GM18520 (cell line): ENCODE data around the gene TBKBP1.
"Not testable (repeated sequence)": the region's sequence is repeated elsewhere in the genome, so short reads cannot be mapped to it uniquely, and the experiment has no call there.

Experiments
- ATAC-seq: cut with Tn5 transposase; IDR thresholded peaks from one replicate; pipeline ENCODE4 v1.9.1; 2021; ENCODE audit not compliant: unreplicated experiment

TBKBP1 gene

DNA sequence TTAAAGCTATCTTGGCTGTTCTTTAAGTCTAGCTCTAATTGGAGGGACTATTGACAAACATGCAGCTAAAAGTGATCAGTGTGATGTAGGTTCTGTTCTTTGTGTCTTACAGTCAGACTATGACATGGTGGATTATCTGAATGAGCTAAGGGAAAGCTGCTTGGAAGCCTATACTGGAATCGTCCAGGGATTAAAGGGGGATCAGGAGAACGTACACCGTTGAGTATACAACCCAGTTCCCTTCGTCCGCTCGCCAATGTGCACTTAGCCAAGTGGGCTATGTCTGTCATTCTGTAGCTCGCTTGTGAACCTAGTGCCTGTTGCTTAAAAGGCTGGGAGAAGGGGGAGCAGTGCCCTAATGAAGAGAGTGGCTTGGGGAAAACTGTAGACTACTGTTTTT lies 15.8 kb upstream of the TBKBP1 start:
- ATAC-seq, result no peak

- no peak for ATAC-seq
These were observed 11.8 kb upstream of the TBKBP1 start for GRCh38 chr17:47682138-47682537.

- ATAC-seq, result not testable (repeated sequence)
These were observed 11.2 kb upstream of the TBKBP1 start for GRCh38 chr17:47682727-47683126.

- ATAC-seq, result no peak
These were observed 9.9 kb upstream of the TBKBP1 start for GRCh38 chr17:47684025-47684424.

- ATAC-seq, result no peak
These were observed 9.3 kb upstream of the TBKBP1 start for GRCh38 chr17:47684535-47685193.

DNA sequence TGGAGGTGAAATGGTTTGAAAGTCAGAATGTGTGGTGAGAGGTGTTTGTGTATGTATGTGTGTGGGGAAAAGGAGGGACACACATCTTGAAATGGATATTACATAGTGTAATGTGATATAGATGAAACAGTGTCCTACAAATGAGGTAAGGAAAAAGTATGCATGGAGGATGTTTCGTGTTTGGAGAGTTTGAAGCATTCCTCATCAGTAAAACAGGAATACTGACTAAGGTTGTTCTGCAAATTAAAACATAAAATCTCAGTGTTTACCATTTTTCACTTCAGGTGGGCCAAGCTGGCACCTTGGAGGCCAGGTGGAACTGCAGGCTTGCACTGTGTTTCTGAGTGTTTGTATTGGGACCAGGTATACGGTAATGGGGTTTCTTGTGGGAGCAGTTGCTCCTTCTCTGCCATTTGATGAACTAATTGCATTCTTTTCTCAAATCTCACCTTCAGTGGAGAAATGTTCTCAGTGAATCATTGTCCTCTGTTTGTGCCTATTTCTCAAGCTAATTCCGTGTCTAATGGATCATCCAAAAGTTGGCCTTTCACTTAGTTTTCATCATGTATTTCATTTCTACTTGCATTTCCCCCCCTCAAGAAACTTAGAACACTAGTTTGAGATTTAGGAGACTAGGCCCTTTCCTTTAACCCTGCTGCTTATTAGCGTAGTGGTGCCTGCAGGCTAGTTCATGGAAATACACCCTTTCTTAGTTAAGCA lies 8.2 kb upstream of the TBKBP1 start:
- no peak for ATAC-seq

GRCh38 chr17:47686276-47686635 lies 7.7 kb upstream of the TBKBP1 start:
- ATAC-seq, result no peak

- no peak for ATAC-seq
These were observed 7.2 kb upstream of the TBKBP1 start for GRCh38 chr17:47686664-47687327.

DNA sequence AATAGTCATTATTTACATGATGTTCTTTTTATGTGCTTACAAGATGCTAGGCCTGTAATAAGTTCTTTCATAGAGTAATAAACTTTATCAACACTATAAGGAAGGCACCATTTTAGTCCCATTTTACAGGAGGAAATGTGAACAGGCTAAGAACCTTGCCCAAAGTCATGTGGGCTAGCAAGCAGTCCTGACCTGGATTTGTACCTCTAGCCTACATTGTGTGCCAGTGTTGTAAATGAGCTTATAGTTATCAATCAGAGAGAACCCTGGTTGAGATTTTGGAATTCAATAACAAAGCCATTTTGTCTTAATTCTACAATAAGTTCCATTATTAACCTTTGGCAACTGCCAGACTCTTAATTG lies 6.7 kb upstream of the TBKBP1 start:
- ATAC-seq, result no peak

GRCh38 chr17:47687748-47688147 lies 6.2 kb upstream of the TBKBP1 start:
- ATAC-seq, result no peak

- no peak for ATAC-seq
These were observed 3.8 kb upstream of the TBKBP1 start for GRCh38 chr17:47690121-47690520.

GRCh38 chr17:47692137-47692894 lies 1.6 kb upstream of the TBKBP1 start:
- no peak for ATAC-seq

DNA sequence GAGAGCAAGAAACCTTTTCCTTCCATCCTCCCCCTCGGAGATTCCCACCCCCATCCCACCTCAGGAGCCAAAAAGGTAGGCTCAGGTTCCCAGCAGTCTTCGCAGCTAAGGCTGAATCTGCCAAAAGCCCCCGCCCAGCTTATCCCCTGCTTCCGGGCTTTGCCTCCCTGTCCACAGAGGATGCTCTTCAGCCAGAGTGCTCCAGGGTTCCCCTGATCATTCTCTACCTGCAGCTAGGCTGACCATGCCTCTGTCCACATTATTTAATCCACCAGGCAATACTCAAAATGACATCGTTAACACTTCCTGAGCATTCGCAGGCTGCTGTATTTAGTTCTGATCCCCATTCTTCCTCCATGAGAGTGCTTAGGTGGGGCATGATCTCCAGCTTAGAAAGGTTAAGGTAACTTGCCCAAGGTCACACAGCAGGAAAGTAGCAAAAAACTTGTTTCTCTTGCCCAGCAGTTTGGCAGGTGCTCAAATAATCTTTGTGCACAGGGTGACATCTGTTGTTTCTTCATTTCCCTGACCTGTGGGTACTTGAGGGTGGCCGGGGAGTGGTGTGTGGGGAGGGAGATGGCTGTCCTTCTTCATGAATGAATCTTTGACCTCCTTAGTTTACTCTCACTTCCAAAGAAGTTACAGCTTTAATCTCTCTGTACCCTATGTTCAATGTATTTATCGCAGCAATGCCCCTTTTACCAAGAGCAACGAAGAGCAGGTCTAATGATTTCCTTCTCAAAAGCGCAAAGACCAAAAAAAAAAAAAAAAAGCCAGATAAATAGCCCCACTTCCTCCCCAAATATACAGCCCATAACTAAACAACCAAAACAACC lies 848 bp upstream of the TBKBP1 start:
- ATAC-seq, result no peak

DNA sequence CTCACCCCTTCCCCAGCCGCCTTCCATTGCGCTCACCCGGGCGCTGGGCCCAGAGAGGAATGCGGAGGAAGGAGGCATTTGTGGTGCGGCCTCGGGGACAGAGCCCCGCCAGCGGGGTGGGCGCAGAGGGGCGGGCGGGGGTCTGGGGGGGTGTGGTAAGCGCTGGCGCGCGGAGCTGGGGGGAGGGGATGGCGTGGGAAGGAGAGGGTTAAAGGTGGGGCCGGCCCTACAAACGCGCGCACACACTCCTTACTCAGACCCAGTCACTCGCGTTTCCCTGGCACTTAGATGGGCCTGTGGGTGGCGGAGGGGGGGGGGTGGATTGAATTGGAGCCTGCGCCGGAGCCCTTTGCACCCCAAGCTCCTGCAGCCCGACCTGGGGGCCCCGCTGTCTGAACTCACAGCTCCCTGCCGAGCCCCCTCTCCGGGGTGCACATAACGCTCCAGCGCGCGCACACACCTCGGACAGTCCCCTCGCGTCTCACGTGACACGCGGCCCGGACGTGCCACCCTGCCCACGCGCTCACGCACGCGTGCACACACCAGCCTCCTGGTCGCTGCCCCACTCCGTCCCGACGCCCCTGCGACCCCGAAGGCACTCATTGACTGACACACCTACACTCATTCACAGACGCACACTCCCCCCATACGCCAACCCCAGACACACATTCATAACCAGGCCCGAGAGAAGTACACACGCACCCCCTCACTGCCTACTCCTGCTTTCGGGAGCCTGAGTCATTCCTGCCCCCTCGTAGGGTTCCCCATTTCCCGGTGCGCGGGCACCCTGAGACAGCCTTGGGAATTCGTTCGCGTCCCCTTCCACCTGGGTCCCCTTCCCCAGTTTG lies 844 bp downstream of the TBKBP1 start:
- ATAC-seq, result no peak

GRCh38 chr17:47695429-47696376 lies 1.7 kb downstream of the TBKBP1 start:
- no peak for ATAC-seq

DNA sequence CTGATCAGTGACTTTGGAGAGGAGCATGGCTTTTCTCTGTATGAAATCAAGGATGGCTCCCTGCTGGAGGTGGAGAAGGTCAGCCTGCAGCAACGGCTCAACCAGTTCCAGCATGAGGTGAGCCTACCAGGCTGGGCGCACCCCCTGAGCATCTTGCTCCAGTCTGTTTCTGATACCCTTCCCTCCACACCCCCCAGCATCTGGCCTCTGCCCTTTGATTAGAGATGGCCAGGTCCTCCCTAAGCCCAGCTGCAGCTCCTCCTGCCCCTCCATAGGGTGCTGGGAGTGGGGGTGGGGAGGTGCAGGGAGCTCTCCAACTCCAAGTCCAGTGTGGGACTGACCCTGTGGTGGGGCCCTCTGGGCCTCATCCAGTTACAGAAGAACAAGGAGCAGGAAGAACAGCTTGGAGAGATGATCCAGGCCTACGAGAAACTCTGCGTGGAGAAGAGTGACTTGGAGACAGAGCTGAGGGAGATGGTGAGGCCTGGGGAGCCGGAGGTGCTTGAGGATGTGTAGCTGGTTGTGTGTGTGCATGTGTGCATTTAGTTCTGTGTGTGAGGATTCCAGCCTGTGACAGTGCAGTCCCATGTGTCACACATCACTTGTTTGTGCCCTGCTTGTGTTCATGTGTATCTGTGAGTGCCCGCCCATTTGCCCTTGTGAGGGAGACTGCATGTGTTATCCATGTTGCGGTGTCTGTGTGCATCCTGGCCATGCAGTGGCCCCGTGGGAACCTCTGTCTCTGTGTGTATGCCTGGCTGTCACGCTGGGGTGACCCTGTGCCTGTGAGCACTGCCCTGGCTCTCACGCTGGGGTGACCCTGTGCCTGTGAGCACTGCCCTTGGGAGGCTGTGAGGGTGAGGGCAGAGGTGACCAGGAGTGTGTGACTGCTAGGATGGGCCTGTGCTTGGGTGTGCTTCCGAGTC lies 3.0 kb downstream of the TBKBP1 start:
- ATAC-seq, result no peak

DNA sequence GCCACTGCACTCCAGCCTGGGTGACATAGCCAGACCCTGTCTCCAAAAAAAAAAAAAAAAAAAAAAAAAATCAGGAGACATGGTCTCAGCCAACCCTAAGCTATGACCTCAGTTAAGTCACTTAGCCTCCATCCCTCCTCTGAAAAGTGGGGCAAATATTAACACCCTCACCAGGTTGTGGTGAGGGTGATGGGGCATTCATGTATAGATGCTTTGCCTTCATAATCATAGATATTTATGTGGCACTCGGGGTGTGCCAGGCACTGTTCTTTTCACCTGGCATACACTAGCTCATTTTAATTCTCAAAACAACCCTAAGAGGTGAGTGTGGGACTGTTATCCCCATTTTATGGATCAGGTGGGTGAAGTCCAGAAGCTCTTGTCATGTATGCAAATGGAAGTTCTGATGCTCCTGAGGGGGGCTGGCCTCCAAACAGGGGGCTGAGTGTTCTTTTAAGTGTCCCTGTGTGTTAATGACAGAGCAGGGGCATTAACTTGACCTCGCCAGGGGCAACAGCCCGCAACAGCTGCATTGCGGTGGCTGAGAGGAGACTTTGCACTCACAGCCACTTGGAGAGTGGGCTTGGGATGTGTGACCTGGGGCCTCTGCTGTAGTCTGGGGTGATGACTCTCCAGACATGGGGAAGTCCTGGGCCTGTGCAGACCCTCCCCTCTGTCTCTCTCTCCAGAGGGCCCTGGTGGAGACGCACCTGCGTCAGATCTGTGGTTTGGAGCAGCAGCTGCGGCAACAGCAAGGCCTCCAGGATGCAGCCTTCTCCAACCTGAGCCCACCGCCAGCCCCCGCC lies 4.1 kb downstream of the TBKBP1 start:
- ATAC-seq, result no peak
